ENCODE results near the gene CREBBP. TPM values are rescaled to one million over a fixed set of nuclear protein-coding genes. Genes with fewer than 3 reads are reported as not detected.

Gene CREBBP
- total RNA-seq, 1 experiment from 2014 or later: 8.6 TPM

DNA sequence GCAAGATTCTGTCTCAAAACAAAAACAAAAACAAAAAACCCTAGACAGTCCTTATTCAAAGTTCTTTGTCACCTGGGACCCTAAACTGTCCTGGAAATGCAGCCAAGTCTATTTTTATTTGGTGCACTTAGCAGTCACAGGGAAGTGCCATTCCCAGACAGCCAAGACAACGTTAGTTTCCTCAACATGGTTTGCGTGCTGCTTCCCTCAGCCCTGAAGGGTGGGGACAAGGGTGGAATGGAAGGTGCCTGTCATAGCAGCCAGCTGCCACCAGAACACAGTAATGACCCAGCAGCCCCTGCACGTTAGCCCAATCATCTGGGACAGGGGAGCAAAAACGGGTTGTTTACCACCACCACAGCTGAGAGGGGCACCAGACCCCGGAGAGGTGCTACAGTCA, 16.9 kb downstream of the CREBBP start:
- in situ Hi-C loops (cut with HindIII; ENCODE audit: low pct_unique_long_range_greater_than_20kb, low sequenced_read_pairs): no loop called here
- DNase-seq (ENCODE audit: low read depth, low spot score): no peak

DNA sequence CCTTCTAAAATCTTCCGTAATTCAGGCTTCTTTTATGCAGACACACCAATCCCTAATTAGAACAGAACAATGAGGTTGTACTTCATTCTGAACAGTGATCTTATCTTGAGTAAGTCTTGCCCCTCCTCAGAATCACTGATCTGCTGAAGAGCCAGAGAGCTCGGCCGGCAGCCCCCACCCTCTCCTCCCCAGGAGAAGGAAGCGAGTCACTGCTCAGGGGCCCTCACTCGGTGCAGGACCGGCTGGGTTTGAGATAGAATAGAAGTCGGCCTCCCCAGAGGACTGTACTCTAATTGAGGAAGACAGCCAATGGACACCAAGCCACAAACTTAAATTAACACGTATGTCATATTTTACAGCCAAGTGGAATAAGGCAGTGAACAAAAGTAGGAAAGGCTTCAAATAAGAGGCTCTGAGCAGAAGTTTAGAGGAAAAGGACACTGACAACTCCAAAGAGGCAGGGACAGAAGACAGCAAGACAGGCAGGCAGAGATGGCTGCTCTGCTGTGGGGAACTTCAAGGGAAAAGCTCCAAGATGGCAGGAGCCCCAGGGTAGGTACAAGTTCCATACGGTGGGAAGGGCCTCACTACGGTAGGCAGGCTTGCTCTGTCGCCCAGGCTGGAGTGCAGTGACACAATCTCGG, 18.6 kb downstream of the CREBBP start:
- DNase-seq (ENCODE audit: low read depth, low spot score): no peak
- in situ Hi-C loops (cut with HindIII; ENCODE audit: low pct_unique_long_range_greater_than_20kb, low sequenced_read_pairs): no loop called here

DNA sequence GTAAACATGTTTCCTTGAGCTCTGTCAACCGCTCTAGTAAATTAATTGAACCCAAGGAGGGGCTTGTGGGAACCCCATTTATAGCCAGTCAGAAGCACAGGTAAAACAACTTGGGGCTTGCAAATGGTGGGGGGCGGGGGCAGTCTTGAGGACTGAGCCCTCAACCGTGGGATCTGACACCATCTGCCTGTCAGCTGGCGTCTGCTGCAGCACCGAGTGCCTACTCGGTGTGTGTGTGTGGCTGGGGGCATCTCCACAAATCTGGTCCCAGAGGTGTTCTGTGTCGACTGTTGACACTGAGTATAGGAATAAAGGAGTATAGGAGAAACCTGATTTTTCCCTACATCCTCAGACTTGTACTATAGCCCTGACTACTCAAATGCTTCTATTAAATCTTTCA, 20.6 kb downstream of the CREBBP start:
- no peak for DNase-seq (ENCODE audit: low read depth, low spot score)
- in situ Hi-C loops (cut with HindIII; ENCODE audit: low pct_unique_long_range_greater_than_20kb, low sequenced_read_pairs): no loop called here

DNA sequence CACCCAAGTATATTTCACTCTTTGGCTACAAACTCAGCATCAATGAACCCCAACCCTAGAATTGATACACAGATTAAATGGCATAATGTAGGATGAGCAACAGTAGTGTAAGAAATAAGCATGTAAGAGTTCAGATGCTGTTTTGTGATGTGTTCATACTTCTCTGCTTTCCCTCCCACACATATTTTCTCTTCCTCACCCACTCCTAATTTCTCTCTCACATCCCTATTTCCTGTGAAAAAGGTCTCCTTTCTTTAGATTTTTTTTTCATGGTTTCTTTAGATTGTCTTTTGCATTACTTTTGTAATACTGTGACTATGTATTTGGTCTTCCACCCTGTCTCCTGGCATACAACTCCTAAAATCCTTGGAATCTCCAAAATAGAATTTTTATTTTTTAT, 21.7 kb downstream of the CREBBP start:
- in situ Hi-C loops (cut with HindIII; ENCODE audit: low pct_unique_long_range_greater_than_20kb, low sequenced_read_pairs): no loop called here
- no peak for DNase-seq (ENCODE audit: low read depth, low spot score)

DNA sequence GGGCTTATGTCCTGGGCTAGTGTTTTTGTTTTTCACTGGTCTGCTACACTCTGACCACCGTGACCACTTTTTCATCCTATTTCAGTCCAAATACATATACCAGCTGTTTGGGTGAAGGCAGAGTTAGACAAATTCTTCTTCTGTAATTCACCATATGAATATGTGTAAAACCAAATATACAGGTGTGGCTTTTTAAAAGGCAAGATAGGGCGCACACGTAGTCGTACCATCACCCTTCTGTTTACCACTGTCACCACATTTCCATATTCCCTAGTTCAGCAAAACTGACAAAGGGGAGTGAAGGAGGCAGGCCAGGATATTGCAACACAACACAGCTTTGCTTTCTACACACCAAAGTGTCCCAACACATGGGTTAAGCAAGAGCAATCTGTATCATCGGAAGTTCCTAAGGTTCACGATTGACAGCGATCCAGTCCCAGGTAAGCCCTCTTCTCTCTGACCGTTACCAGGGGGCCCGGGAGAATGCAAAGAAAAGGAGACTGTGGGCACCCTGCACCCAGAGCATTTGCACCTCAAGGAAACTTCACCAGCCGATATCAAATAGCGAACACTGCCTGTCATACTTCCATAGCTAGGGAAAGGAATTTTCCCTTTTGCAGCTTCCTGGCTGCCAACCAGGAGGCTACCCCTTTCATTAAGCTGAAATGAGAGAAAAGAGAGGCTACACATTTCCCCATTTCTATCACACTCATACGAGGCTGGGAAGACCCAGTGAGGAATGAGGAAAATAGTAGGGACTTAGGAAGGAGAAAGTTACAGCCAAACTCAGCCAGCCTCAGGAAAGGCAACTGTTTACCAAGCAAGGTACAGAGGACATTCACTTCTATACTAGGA, 23.1 kb downstream of the CREBBP start:
- in situ Hi-C loops (cut with HindIII; ENCODE audit: low pct_unique_long_range_greater_than_20kb, low sequenced_read_pairs): no loop called here
- DNase-seq (ENCODE audit: low read depth, low spot score): no peak

DNA sequence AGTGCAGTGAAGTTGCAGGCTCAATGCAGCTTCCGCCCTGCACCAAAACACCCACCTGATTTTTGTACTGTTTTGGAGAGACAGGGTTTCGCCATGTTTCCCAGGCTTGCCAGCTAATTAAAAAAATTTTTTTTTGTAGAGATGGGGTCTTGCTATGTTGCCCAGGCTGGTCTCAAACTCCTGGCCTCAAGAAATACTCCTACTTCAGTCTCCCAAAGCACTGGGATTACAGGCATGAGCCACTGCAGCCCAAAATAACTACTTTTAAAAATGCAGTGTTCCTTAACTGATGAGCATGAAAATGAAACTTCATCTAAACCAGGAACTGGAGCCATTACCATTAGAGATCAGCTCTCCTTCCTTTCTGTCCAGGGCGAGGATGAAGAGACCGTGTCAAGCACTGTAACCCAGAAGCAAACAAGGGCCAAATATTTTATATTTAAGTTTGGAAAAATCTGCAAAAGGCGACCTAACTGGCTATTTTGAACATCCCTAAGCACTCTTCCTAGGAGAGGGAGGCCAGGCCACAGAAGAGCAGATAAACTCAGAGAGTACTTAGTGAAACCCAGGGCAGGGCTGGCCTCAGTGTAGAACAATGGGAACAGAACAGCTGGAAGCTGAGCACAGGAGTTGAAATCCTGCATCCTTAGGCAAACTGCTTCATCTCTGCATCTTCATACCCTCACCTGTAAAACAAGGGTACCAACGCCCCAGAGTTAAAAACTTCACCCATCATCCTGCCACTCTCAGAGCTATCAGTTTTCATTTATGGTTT, 24.0 kb downstream of the CREBBP start:
- no peak for DNase-seq (ENCODE audit: low read depth, low spot score)
- in situ Hi-C loops (cut with HindIII; ENCODE audit: low pct_unique_long_range_greater_than_20kb, low sequenced_read_pairs): no loop called here

DNA sequence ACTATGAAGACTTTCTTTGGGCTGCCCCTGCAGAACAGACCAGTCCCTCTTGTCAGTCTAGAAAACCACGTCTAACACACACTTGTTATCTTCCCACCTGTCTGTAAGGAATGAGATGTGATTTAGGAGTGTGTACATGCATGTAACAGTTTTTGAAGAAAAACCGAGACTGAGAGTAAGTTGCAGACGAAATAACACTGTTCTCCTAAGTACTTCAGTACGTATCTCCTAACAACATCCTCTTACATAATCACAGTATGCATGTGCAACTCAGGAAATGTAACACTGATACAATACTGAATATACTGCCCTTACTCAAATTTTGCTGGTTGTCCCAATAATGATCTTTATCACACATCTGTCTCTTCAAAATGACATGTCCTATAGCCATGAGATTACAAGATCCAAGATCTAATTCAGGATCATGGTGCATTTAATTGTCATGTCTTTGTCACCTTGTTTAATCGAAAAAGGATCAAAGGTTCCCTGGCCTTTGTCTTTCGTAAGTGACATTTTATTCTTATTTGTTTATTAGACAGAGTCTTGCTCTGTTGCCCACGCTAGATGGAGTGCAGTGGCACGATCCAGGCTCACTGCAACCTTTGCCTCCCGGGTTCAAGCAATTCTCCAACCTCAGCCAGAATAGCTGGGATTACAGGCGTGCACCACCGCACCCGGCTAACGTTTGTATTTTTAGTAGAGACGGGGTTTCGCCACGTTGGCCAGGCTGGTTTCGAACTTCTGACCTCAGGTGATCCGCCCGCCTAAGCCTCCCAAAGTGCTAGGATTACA, 25.6 kb downstream of the CREBBP start:
- in situ Hi-C loops (cut with HindIII; ENCODE audit: low pct_unique_long_range_greater_than_20kb, low sequenced_read_pairs): no loop called here
- DNase-seq (ENCODE audit: low read depth, low spot score): no peak

DNA sequence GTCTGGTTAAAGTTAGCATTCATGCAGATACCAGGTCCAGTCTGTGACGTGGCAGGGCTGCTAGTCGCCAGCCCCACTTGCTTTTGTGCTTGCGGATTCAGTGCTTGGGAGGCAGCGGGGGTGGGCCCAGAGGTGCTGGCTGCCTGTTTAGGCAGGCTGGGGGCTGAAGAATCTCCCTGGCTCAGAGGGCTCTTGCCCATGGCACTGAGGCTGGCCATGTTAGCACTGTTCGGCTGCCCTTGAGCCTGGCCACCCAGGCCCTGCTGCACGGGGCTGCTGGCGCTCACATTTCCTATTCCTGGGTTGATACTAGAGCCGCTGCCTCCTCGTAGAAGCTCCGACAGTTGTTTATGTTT, 30.0 kb downstream of the CREBBP start:
- in situ Hi-C loops (cut with HindIII; ENCODE audit: low pct_unique_long_range_greater_than_20kb, low sequenced_read_pairs): no loop called here

DNA sequence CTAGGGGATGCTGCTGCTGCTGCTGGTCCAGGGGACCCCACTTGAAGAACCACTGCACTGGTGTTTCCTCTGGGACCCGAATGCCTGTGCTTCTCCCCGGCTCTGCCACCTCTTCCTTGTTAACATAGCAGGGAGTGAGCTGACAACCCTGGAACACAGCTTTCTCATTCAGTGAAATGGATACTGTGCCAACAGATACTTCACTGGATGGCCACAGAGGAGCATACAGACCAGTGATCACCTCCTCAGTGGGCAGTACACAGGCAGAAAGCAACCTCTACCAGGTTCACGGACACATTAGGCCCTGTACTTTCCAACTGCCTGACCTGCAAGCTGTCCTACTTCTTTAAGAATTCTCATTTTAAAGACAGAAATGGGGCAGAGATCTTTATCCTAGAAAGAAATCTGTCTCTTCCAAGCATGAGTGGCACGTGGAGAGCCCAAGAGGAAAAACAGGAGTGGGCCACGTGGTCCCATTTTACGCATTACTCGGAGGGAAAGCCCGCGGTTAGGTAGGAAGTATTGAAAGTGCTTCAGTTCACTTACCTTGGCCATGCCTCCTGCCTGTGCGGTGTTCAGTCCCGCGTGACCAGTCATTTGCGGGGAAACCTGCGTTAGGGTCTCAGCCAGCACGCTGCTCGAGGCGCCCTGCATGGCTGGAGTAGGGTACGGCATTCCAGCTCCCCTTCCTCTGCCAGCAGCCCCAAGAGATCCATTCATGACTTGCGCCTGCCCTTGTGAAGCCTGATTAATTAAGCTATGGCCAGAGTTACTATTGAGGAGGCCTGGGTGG, 30.6 kb downstream of the CREBBP start:
- in situ Hi-C loops (cut with HindIII; ENCODE audit: low pct_unique_long_range_greater_than_20kb, low sequenced_read_pairs): no loop called here
- no peak for DNase-seq (ENCODE audit: low read depth, low spot score)

More for the DNA sequence above, 30.0 kb downstream of the CREBBP start:
- DNase-seq (ENCODE audit: low read depth, low spot score): no peak

DNA sequence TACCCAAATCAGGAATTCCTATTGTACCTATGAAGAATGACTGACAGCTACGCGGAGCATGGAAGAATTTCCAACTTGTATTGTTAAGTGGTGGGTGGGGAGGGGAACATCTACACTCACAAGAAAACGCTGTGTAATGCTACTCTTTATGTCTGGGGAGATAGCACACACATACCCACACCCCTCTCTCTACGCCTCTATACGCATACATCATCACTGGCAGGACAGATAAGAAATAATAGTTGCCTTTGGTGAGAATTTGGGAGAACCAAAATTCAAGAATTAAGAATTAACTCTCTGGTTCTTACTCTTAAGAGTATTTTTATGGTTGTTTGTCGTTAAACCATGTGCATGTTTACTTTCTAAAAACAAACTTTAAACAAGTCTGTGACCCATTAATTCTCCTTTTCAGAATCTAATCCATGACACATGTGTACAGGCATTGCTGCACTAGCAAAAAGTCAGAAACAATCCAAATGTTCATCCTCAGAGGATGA, 33.9 kb downstream of the CREBBP start:
- no peak for DNase-seq (ENCODE audit: low read depth, low spot score)
- in situ Hi-C loops (cut with HindIII; ENCODE audit: low pct_unique_long_range_greater_than_20kb, low sequenced_read_pairs): no loop called here

DNA sequence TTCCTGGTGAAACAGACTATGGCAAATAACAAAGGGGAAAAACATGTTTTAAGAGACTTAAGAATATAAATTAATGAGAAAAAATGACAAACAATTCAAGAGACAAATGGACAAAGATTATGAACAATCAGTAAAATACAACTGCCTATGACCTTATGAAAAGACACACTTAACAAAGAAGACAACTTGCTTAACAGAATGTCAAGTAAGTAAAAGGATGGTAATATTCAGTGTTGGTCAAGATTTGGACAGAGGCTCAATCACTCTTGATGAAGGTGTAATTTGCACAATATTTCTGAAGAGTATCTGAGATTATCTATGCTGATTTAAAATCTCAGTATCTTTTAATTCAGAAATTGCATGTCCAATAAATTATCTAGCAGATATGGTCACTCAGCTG, 34.4 kb downstream of the CREBBP start:
- DNase-seq (ENCODE audit: low read depth, low spot score): no peak
- in situ Hi-C loops (cut with HindIII; ENCODE audit: low pct_unique_long_range_greater_than_20kb, low sequenced_read_pairs): no loop called here

DNA sequence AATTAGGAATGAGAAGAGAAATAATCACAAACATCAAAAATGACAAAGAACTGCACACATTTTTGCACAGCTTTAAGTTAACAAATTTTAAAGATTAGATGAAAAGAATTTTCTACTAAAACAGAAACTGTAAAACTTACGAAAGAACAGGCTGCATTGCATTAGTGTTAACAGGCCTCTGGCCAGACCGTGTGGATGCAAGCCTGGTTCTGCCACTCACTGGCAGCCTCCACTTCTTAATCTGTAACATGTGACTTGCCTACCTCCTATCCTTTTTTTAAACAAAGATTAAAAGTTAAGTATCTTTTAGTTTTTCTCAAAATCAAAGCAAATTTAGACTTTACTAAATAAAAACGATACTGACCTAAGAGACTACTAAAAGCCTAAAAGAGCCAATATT, 37.5 kb downstream of the CREBBP start:
- in situ Hi-C loops (cut with HindIII; ENCODE audit: low pct_unique_long_range_greater_than_20kb, low sequenced_read_pairs): no loop called here
- DNase-seq (ENCODE audit: low read depth, low spot score): no peak

DNA sequence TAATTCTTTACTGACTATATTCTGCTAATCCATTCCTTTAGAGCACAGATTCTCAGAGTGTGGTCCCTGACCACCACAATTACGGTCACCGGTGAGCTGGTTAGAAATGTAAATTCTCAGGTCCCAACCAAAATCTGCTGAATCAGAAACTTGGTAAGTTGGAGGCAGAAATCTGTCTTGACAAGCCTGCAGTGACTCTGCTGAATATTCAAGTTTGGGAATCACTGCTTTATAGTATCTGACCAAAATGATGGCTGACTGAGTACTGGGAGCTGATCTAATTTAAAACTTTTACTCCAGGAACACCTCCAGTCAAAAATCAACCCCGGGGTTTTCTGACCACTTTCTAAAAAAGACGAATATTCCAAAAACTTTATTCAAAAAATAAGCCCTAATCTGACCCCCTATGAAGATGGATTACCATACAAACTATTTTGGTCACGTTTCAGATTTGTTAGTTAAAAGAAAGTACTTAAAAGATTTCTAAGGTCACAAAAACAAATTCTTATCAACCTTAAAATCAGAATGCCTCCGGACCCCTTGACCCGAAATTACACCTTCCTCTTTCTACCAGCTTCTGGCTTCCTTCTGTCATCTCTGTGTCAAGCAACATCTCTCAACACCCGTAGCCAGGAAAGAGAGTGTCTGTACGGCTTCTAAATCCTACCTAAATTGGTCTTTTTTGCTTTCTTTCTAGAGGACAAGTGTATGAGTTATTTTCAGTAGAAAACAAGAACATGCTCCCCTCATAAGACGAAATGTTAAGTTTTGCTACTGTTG, 38.6 kb downstream of the CREBBP start:
- no peak for DNase-seq (ENCODE audit: low read depth, low spot score)
- in situ Hi-C loops (cut with HindIII; ENCODE audit: low pct_unique_long_range_greater_than_20kb, low sequenced_read_pairs): no loop called here

DNA sequence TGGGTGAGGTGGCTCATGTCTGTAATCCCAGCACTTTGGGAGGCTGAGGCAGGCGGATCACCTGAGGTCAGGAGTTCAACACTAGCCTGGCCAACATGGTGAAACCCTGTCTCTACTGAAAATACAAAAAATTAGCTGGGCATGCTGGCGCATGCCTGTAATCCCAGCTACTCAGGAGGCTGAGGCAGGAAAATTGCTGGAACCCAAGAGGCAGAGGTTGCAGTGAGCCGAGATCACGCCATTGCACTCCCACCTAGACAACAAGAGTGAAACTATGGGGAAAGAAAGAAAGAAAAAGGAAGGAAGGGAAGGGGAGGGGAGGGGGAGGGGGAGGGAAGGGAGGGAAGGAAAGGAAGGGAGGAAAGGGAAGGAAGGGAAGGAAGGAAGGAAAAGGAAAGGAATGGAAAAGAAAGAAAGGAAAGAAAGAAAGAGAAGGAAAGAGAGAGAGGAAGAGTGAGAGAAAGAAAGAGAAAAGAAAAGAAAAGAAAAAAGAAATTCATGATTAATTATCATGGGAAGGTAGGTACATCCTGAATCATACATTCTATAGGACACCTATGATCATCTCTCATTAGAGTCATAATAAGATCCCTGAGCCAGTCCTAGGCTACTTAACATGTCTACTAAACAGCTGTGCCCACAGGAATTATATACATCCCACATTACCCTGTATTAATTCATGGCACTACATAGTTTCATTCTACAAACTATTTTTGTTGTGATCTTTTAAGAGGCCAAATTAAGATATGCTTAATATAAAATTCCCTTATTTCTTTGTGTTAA, 40.9 kb downstream of the CREBBP start:
- DNase-seq (ENCODE audit: low read depth, low spot score): no peak
- in situ Hi-C loops (cut with HindIII; ENCODE audit: low pct_unique_long_range_greater_than_20kb, low sequenced_read_pairs): no loop called here

DNA sequence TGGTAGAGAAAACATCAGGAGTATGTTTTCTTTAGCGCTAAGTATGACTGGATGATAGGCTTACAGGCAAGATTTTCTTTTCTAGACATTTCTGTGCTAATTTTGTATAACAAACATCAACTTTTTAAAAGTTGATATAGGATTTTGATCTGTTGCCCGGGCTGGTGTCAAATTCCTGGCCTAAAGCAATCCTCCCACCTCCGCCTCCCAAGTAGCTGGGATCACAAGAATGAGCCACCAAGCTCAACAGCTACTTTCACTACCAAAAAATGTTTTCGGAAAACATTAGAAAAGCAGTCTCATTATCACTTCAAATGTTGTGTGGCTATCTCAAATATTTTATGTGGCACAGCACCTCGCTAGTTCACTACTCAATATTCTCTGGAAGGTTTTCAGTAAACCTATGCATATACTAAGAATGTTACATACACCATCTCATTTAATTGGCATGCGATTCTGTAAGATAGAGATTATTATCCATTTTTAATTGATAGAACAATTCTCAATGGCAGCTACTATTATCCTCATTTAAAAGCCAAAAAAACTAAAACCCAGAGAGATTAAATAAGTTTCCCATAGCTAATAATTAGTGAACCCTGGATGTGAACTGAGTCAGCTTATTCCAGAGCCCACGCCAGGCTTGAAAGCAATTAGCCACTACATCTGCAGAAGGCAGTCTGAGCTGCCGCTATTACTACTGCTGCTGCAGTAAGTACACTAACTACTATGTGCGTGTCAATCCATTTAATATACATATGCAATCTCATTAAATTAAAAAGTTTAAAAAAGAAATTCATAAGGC, 41.7 kb downstream of the CREBBP start:
- DNase-seq (ENCODE audit: low read depth, low spot score): no peak
- in situ Hi-C loops (cut with HindIII; ENCODE audit: low pct_unique_long_range_greater_than_20kb, low sequenced_read_pairs): no loop called here
